Fibroblast of peridontal ligament (primary cell): ENCODE results near the gene RAG2.

ENCODE experiments used
- DNase-seq: peaks from one replicate; pipeline ENCODE4 v3.0.0-alpha.2; 2010; ENCODE audit errors: extremely low read depth

The RAG2 gene

GRCh38 chr11:36550385-36551115 lies 47.5 kb downstream of the RAG2 start:
- DNase-seq = no peak
